Astrocyte (in vitro differentiated cells and primary cell): Measurements from ENCODE around the gene PLD6. TPM values are rescaled to one million over a fixed set of nuclear protein-coding genes. Genes with fewer than 3 reads are reported as not detected.

Experiments used
- DNase-seq: peaks from one replicate; pipeline ENCODE4 v3.0.0-alpha.2; 2010; ENCODE audit warnings: low read depth
- FAIRE-seq: peaks from 2 replicates; lab custom pipeline; 2011; peaks lifted over from hg19 to GRCh38; lab: Jason Lieb, UNC
- H2AFZ ChIP-seq: 2 replicates; pipeline ENCODE4 v1.6.0; 2012; ENCODE audit warnings: low read depth, low read length, inconsistent platforms
- H3K27ac ChIP-seq: 2 replicates; pipeline ENCODE4 v1.5.1; 2011; ENCODE audit warnings: low read depth, low read length, inconsistent platforms
- H3K27me3 ChIP-seq: 2 replicates; pipeline ENCODE4 v1.6.0; 2011; ENCODE audit warnings: low read length, inconsistent platforms; ENCODE audit not compliant: insufficient read depth
- H3K36me3 ChIP-seq: 2 replicates; pipeline ENCODE4 v1.5.1; 2011; ENCODE audit warnings: low read length, inconsistent platforms; ENCODE audit not compliant: insufficient read depth
- H3K4me1 ChIP-seq: 2 replicates; pipeline ENCODE4 v1.5.1; 2011; ENCODE audit warnings: low read length, inconsistent platforms; ENCODE audit not compliant: insufficient read depth
- H3K4me2 ChIP-seq: 2 replicates; pipeline ENCODE4 v1.6.0; 2012; ENCODE audit warnings: low read length, inconsistent platforms
- H3K4me3 ChIP-seq: 2 replicates; pipeline ENCODE4 v1.5.1; 2011; ENCODE audit warnings: low read depth, mild to moderate bottlenecking, low read length, inconsistent platforms; ENCODE audit not compliant: insufficient read depth
- H3K79me2 ChIP-seq: 2 replicates; pipeline ENCODE4 v1.6.0; 2012; ENCODE audit warnings: mild to moderate bottlenecking, low read length, inconsistent platforms; ENCODE audit not compliant: insufficient read depth
- H3K9ac ChIP-seq: 2 replicates; pipeline ENCODE4 v1.6.0; 2012; ENCODE audit warnings: mild to moderate bottlenecking, low read length, inconsistent platforms
- H3K9me3 ChIP-seq: 2 replicates; pipeline ENCODE4 v1.5.1; 2012; ENCODE audit warnings: low read depth, mild to moderate bottlenecking, low read length, inconsistent platforms; ENCODE audit not compliant: insufficient read depth
- H4K20me1 ChIP-seq: 2 replicates; pipeline ENCODE4 v1.6.0; 2012; ENCODE audit warnings: low read length, inconsistent platforms; ENCODE audit not compliant: insufficient read depth
- H3K27ac Mint-ChIP-seq: one replicate; pipeline ENCODE4 v1.8.0; 2021; ENCODE audit warnings: mild to moderate bottlenecking, mixed read lengths; ENCODE audit not compliant: unreplicated experiment
- H3K27me3 Mint-ChIP-seq: one replicate; pipeline ENCODE4 v1.8.0; 2021; ENCODE audit warnings: low read depth, mixed read lengths; ENCODE audit not compliant: unreplicated experiment
- H3K36me3 Mint-ChIP-seq: one replicate; pipeline ENCODE4 v1.8.0; 2021; ENCODE audit warnings: low read depth, mixed read lengths; ENCODE audit not compliant: unreplicated experiment
- H3K4me1 Mint-ChIP-seq: one replicate; pipeline ENCODE4 v1.8.0; 2021; ENCODE audit warnings: low read depth, mixed read lengths; ENCODE audit not compliant: unreplicated experiment
- H3K4me3 Mint-ChIP-seq: one replicate; pipeline ENCODE4 v1.8.0; 2021; ENCODE audit warnings: mild to moderate bottlenecking, moderate library complexity, mixed read lengths; ENCODE audit not compliant: unreplicated experiment
- H3K9me3 Mint-ChIP-seq: one replicate; pipeline ENCODE4 v1.8.0; 2021; ENCODE audit warnings: mild to moderate bottlenecking, mixed read lengths; ENCODE audit not compliant: unreplicated experiment
- EZH2 ChIP-seq: IDR thresholded peaks from 2 replicates; pipeline ENCODE4 v1.6.1; 2012; ENCODE audit warnings: mild to moderate bottlenecking, low read length, inconsistent platforms; ENCODE audit not compliant: insufficient read depth
- total RNA-seq: library from RNA; stranded (reverse); gene quantifications from 2 replicates; pipeline ENCODE4 v1.2.1, GENCODE V29; 2021
- TF ChIP-seq, protein P1 (sequence below): IDR thresholded peaks from 2 replicates; pipeline ENCODE4 v1.5.1; 2011; ENCODE audit warnings: low read depth, mild to moderate bottlenecking, inconsistent platforms, low read length, moderate library complexity; ENCODE audit not compliant: insufficient read depth

The PLD6 gene
- total RNA-seq, 1 donor from 2014 or later, result 0.64 TPM

DNA sequence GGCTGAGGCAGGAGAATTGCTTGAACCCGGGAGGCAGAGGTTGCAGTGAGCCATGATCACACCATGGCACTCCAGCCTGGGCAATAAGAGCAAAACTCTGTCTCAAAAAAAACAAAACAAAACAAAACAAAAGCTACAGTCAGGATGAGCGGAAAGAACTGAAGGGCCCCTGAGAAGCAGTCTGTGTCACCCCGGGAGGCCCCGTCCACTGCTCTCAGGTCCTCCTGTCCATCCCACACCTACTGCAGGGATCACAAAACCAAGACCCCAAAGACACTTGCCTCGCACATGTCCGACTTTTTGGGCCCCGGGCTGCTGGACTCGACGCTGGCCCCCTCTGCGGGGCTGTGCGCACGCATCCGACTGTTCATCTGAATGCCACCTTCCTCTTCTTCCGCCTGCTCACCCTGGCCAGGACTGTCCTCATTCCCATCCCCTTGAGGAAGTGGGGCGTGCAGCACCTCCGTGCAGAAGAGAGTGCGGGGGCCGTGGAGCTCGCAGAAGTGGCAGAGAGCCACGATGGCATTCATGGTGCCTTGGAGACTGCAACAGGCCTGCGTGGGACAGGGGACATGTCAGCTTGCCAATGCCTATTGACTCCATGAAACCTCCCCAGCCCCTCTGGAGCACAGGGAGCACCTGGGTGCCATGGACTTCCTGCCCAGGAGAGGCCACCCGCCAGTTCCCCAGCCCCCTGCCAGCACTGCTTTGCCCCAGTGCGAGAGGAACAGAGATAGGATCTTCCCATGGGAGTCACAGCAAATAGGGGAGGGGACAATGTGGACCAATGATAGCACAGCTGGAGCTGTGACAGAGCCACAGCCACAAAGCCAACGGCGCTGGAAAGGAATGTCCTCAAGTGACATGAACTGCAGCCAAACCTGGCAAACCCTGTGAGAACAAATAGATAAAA lies 21.7 kb upstream of the PLD6 start:
- Histone ChIP-seq H3K27ac (no peak overlapping the region), H3K4me2 (no peak overlapping the region), H4K20me1 (peaks cover 47% of the 10 kb centered on the region), H3K9me3 (no peaks in the 10 kb centered on the region), H3K4me1 (no peaks in the 10 kb centered on the region), H3K79me2 (peaks cover 18% of the 10 kb centered on the region), H3K4me3 (no peak overlapping the region), H3K36me3 (peaks cover 42% of the 10 kb centered on the region), H3K27me3 (no peaks in the 10 kb centered on the region), H3K9ac (no peak overlapping the region), H2AFZ (no peak overlapping the region)
- no peak for FAIRE-seq
- no peaks in the 10 kb centered on the region for H3K27me3 Mint-ChIP-seq
- no peak overlapping the region for H3K4me3 Mint-ChIP-seq
- no peak for DNase-seq
- no peak overlapping the region for H3K27ac Mint-ChIP-seq
- no peaks in the 10 kb centered on the region for H3K9me3 Mint-ChIP-seq
- TF ChIP-seq, protein P1, sequence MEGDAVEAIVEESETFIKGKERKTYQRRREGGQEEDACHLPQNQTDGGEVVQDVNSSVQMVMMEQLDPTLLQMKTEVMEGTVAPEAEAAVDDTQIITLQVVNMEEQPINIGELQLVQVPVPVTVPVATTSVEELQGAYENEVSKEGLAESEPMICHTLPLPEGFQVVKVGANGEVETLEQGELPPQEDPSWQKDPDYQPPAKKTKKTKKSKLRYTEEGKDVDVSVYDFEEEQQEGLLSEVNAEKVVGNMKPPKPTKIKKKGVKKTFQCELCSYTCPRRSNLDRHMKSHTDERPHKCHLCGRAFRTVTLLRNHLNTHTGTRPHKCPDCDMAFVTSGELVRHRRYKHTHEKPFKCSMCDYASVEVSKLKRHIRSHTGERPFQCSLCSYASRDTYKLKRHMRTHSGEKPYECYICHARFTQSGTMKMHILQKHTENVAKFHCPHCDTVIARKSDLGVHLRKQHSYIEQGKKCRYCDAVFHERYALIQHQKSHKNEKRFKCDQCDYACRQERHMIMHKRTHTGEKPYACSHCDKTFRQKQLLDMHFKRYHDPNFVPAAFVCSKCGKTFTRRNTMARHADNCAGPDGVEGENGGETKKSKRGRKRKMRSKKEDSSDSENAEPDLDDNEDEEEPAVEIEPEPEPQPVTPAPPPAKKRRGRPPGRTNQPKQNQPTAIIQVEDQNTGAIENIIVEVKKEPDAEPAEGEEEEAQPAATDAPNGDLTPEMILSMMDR, result no peak
- TF ChIP-seq EZH2, result no peak
- no peaks in the 10 kb centered on the region for H3K4me1 Mint-ChIP-seq
- H3K36me3 Mint-ChIP-seq, result peaks cover 21% of the 10 kb centered on the region

DNA sequence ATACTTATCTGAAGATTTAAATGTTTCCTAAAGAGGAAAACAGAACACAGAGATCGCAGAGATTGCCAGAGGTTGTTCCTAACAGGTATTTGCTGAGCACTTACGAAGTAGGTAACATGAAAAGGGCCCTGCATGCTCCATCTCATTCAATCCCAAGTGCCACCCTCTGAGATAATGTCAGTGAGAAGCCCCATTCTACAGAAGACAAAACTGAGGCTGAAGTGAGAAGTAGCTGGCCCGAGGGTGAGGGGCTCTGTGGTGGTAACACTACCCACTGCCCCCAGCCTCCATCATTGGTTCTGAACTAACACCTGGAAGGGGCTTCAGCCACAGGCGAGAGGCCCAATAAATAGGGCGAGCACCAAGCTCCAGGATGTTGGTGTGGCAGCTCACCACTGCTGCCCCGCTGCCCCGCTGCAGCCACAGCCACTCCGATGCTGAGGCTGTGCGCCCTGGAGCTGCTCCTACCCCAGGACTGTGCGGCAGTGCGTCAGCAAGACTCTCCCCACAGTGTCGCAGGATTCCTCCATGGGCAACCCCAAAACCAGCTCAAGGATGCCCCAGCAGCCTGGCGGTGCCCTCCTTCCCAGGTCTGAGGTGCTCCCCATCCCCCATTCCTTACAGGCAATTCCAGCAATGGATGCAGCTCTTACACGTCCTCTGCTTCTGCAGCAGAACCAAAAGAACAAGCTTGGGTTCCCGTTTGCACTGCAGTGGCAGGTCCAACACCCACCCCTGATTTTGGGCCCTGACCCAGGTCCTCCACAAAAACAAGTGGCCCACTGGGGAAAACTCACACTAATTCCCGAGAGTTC lies 20.5 kb upstream of the PLD6 start:
- no peak for TF ChIP-seq EZH2
- TF ChIP-seq, protein P1, result no peak
- no peak for FAIRE-seq
- no peaks in the 10 kb centered on the region for H3K9me3 Mint-ChIP-seq

More for the DNA sequence above, 20.5 kb upstream of the PLD6 start:
- DNase-seq, result no peak
- H3K4me1 Mint-ChIP-seq, result no peaks in the 10 kb centered on the region
- no peaks in the 10 kb centered on the region for H3K27me3 Mint-ChIP-seq
- H3K27ac Mint-ChIP-seq, result no peak overlapping the region
- H2AFZ ChIP-seq, result no peak overlapping the region
- H3K27me3 ChIP-seq, result no peaks in the 10 kb centered on the region
- H3K27ac ChIP-seq, result no peak overlapping the region
- no peak overlapping the region for H3K9ac ChIP-seq
- peaks cover 41% of the 10 kb centered on the region for H4K20me1 ChIP-seq
- no peaks in the 10 kb centered on the region for H3K9me3 ChIP-seq
- H3K4me2 ChIP-seq, result no peak overlapping the region
- H3K4me3 ChIP-seq, result no peak overlapping the region
- peaks cover 6% of the 10 kb centered on the region for H3K79me2 ChIP-seq
- no peaks in the 10 kb centered on the region for H3K4me1 ChIP-seq
- peaks cover 22% of the 10 kb centered on the region for H3K36me3 Mint-ChIP-seq
- H3K4me3 Mint-ChIP-seq, result no peak overlapping the region
- H3K36me3 ChIP-seq, result peaks cover 50% of the 10 kb centered on the region
